Gastroesophageal sphincter (tissue), 3 donors: ENCODE results near the gene FBXL19.

Experiments
- CTCF ChIP-seq, 4 experiments: fragments of 200-600 bp in 2 of 4; fragments of 450-650 bp in 2 of 4; sonication (generic) in 1 of 4; IDR thresholded peaks; one replicate each; pipeline ENCODE4 v1.5.1; 2017 to 2019; ENCODE audit warnings: antibody characterized with exemption in 4 of 4, mild to moderate bottlenecking in 2 of 4, moderate library complexity in 2 of 4
- POLR2A ChIP-seq, 2 donors: fragments of 450-650 bp; IDR thresholded peaks; one replicate each; pipeline ENCODE4 v1.6.1; 2017; ENCODE audit warnings: antibody characterized with exemption in 2 of 2, mild to moderate bottlenecking in 2 of 2, moderate library complexity in 1 of 2
- POLR2AphosphoS5 ChIP-seq: sonication (generic); formaldehyde crosslinking; IDR thresholded peaks from one replicate; pipeline ENCODE4 v1.6.1; 2017; ENCODE audit warnings: antibody characterized with exemption

GRCh38 chr16:30903596-30903995, 19.8 kb upstream of the FBXL19 start:
- no peak for TF ChIP-seq CTCF (IDR thresholded peaks at IDR 0.05)
- TF ChIP-seq POLR2AphosphoS5: no peak
- TF ChIP-seq POLR2A (IDR thresholded peaks at IDR 0.05): no peak
